HepG2 (cell line): ENCODE data around the gene KRT17. TPM values are rescaled to one million over a fixed set of nuclear protein-coding genes. Genes with fewer than 3 reads are reported as not detected.

Source experiments
- ATAC-seq: fragments of 200-7000 bp; cut with Tn5 transposase; 3 replicates; pipeline ENCODE4 v1.9.1; 2020; ENCODE audit warnings: mild to moderate bottlenecking, moderate library complexity
- BruUV-seq: library from RNA; stranded (reverse); fragments of 400-500 nt; replicated peaks from 2 replicates; lab custom pipeline; 2021; lab: Mats Ljungman, UMichigan
- CTCF ChIA-PET: fragments of 300-600 bp; formaldehyde crosslinking; extraction: SDS; loops from one replicate; lab custom pipeline; 2021; ENCODE audit warnings: low total read pairs, inconsistent platforms, low intra/inter-chr PET ratio; lab: Yijun Ruan, JAX
- POLR2A ChIA-PET: fragments of 350-600 bp; sonication (Branson Sonifier 250); formaldehyde crosslinking; loops from one replicate; lab custom pipeline; 2020; ENCODE audit warnings: antibody characterized with exemption, inconsistent platforms; lab: Yijun Ruan, JAX
- DNase-seq: peaks from one replicate; pipeline ENCODE4 v3.0.0-alpha.2; 2015; ENCODE audit warnings: low spot score
- FAIRE-seq: peaks from 3 replicates; lab custom pipeline; 2011; peaks lifted over from hg19 to GRCh38; lab: Jason Lieb, UNC
- H2AFZ ChIP-seq: one replicate; pipeline ENCODE4 v1.6.1; 2011; ENCODE audit warnings: low read length, inconsistent platforms
- H3K27ac ChIP-seq: fragments of 300-600 bp; 3 replicates; pipeline ENCODE4 v1.8.0; 2011; ENCODE audit warnings: mixed run types, mild to moderate bottlenecking, mixed read lengths, low read length, inconsistent platforms; ENCODE audit not compliant: insufficient read depth; ENCODE audit errors: extremely low read length
- H3K27me3 ChIP-seq, 2 experiments: fragments of 200-600 bp in 1 of 2; 2 replicates in 1 of 2; 3 replicates in 1 of 2; pipeline versions ENCODE4 v1.6.0 to v1.8.0; 2011; ENCODE audit warnings: low read length in 2 of 2, mild to moderate bottlenecking in 2 of 2, moderate library complexity in 2 of 2, inconsistent platforms in 1 of 2; ENCODE audit not compliant: insufficient read depth in 2 of 2, control insufficient read depth in 1 of 2
- H3K36me3 ChIP-seq, 2 experiments: fragments of 200-600 bp in 1 of 2; replicated peaks in 1 of 2; 2 replicates in 1 of 2; 3 replicates in 1 of 2; pipeline versions ENCODE4 v1.5.1 to v1.8.0; 2011; ENCODE audit warnings: low read length in 2 of 2, inconsistent platforms in 1 of 2; ENCODE audit not compliant: insufficient read depth in 2 of 2, control insufficient read depth in 1 of 2
- H3K4me1 ChIP-seq: 2 replicates; pipeline ENCODE4 v1.5.1; 2012; ENCODE audit warnings: low read length, inconsistent platforms; ENCODE audit not compliant: insufficient read depth
- H3K4me2 ChIP-seq: 2 replicates; pipeline ENCODE4 v1.6.0; 2011; ENCODE audit warnings: low read depth, low read length, inconsistent platforms
- H3K4me3 ChIP-seq, 3 experiments: fragments of 200-600 bp in 1 of 3; sonication (generic), shearing (Covaris generic) in 1 of 3; replicated peaks in 1 of 3; 2 replicates each; pipeline ENCODE4 v1.5.1; 2011 to 2016; ENCODE audit warnings: low read length in 3 of 3, inconsistent platforms in 2 of 3, low read depth in 2 of 3, mild to moderate bottlenecking in 2 of 3, control low read depth in 1 of 3, mixed read lengths in 1 of 3; ENCODE audit not compliant: insufficient read depth in 1 of 3
- H3K79me2 ChIP-seq: one replicate; pipeline ENCODE4 v1.6.1; 2011; ENCODE audit warnings: low read length, inconsistent platforms; ENCODE audit not compliant: insufficient read depth
- H3K9ac ChIP-seq: 2 replicates; pipeline ENCODE4 v1.6.0; 2011; ENCODE audit warnings: mild to moderate bottlenecking, low read depth, low read length, inconsistent platforms; ENCODE audit not compliant: insufficient read depth
- H3K9me3 ChIP-seq: 2 replicates; pipeline ENCODE4 v1.5.1; 2012; ENCODE audit warnings: mild to moderate bottlenecking, low read length
- H4K20me1 ChIP-seq: 2 replicates; pipeline ENCODE4 v1.6.0; 2011; ENCODE audit warnings: inconsistent platforms, mild to moderate bottlenecking, low read length, moderate library complexity; ENCODE audit not compliant: insufficient read depth
- ARNT ChIP-seq: fragments of 450-650 bp; IDR thresholded peaks from 2 replicates; pipeline ENCODE4 v1.6.1; 2017
- FOXP1 ChIP-seq, 2 experiments: fragments of 450-650 bp in 1 of 2; IDR thresholded peaks; 2 replicates each; pipeline ENCODE4 v1.6.1; 2017 to 2018; ENCODE audit warnings: antibody characterized with exemption in 1 of 2
- IKZF1 ChIP-seq: fragments of 450-650 bp; IDR thresholded peaks from 2 replicates; pipeline ENCODE4 v1.7.1; 2016
- JUNB ChIP-seq: sonication (generic); formaldehyde crosslinking; IDR thresholded peaks from 2 replicates; pipeline ENCODE4 v1.8.0; 2022; ENCODE audit warnings: missing genetic modification reagents, mild to moderate bottlenecking, borderline replicate concordance
- LCORL ChIP-seq, 2 experiments: fragments of 450-650 bp in 1 of 2; sonication (generic) in 1 of 2; formaldehyde crosslinking in 1 of 2; IDR thresholded peaks; 2 replicates each; pipeline versions ENCODE4 v1.5.0 to v1.6.1; 2017 to 2020; ENCODE audit warnings: antibody characterized with exemption in 1 of 2, missing genetic modification reagents in 1 of 2
- NBN ChIP-seq: fragments of 450-650 bp; conservative IDR thresholded peaks from 2 replicates; pipeline ENCODE4 v1.6.1; 2017
- NCOA5 ChIP-seq: sonication (generic); formaldehyde crosslinking; IDR thresholded peaks from 2 replicates; pipeline ENCODE4 v1.4.0; 2020; ENCODE audit warnings: missing genetic modification reagents
- NONO ChIP-seq, 2 experiments: fragments of 450-650 bp in 1 of 2; sonication (generic) in 1 of 2; formaldehyde crosslinking in 1 of 2; IDR thresholded peaks in 1 of 2; conservative IDR thresholded peaks in 1 of 2; 2 replicates each; pipeline versions ENCODE4 v1.6.1 to v1.8.0; 2017 to 2022; ENCODE audit warnings: mild to moderate bottlenecking in 1 of 2, missing genetic modification reagents in 1 of 2, moderate library complexity in 1 of 2
- SP1 ChIP-seq, 2 experiments: fragments of 450-650 bp in 1 of 2; sonication (generic) in 1 of 2; formaldehyde crosslinking in 1 of 2; IDR thresholded peaks; 2 replicates each; pipeline versions ENCODE4 v1.4.0 to v1.6.1; 2016 to 2020; ENCODE audit warnings: missing genetic modification reagents in 1 of 2
- SYNCRIP ChIP-seq: fragments of 200-400 bp; formaldehyde crosslinking; IDR thresholded peaks from 2 replicates; pipeline ENCODE4 v1.6.1; 2018; ENCODE audit warnings: mild to moderate bottlenecking, low read depth, low read length; ENCODE audit not compliant: insufficient read depth
- TRIM22 ChIP-seq: fragments of 450-650 bp; IDR thresholded peaks from 2 replicates; pipeline ENCODE4 v1.6.1; 2017
- ZFP1 ChIP-seq: IDR thresholded peaks from 2 replicates; pipeline ENCODE4 v1.6.1; 2016
- ZNF282 ChIP-seq: fragments of 450-650 bp; IDR thresholded peaks from 2 replicates; pipeline ENCODE4 v1.6.1; 2018; ENCODE audit not compliant: partially characterized antibody
- ZNF646 ChIP-seq: sonication (generic); formaldehyde crosslinking; IDR thresholded peaks from 2 replicates; pipeline ENCODE4 v1.9.0; 2021; ENCODE audit warnings: mild to moderate bottlenecking, missing genetic modification reagents
- WGBS: methylation state at CpG from one replicate; pipeline ENCODE4 v1.1.6; 2017; ENCODE audit warnings: low lambda C conversion rate; 5-methylcytosine and 5-hydroxymethylcytosine counted together
- in situ Hi-C: cut with HindIII; loops from 2 replicates; pipeline ENCODE4 v1.10.0; 2017; ENCODE audit warnings: low pct_unique_long_range_greater_than_20kb; ENCODE audit not compliant: extremely low pct_ligation_motif_present
- intact Hi-C: fragments of 100-400 bp; cut with micrococcal nuclease; formaldehyde crosslinking; loops from one replicate; pipeline ENCODE4 v1.10.0; 2022; ENCODE audit not compliant: unreplicated experiment
- polyA plus RNA-seq, 8 experiments: library from polyadenylated mRNA; depleted of rRNA in 3 of 8; stranded (reverse) in 7 of 8; unstranded in 1 of 8; fragments of >200 nt; fragmentation: Illumina TruSeq in 4 of 8; extraction: Trizol in 4 of 8; gene quantifications; 2 replicates each; pipeline versions ENCODE4 v1.2.1 to v1.2.3, GENCODE V29; 2011 to 2016; ENCODE audit warnings: low read depth in 4 of 8, missing spikeins in 1 of 8, mixed read lengths in 1 of 8; ENCODE audit not compliant: insufficient read depth in 1 of 8
- total RNA-seq, 5 experiments: library from RNA; depleted of rRNA; stranded (reverse); fragments of >200 nt; fragmentation: Illumina TruSeq; extraction: Trizol; gene quantifications; 2 replicates each; pipeline ENCODE4 v1.2.3, GENCODE V29; 2016; ENCODE audit warnings: low read depth in 1 of 5

The KRT17 gene
- total and polyA plus RNA-seq, 2 of the 13 experiments (the other 11 are each of a cell fraction or from before 2014, with no cell fraction given): 0.38 to 0.82 TPM

- DNase-seq: no peak
- BruUV-seq: no TSS peak
- POLR2A ChIA-PET: interaction anchor here (1.8 kb wide), 1 partner anchor 36 kb away, joined by 5 read pairs; no protein-coding TSS in a partner anchor
- peak; percentile 97; the same call in 1 of the 2 replicates for TF ChIP-seq TRIM22
- peak; percentile 92 for TF ChIP-seq NONO (IDR thresholded peaks at IDR 0.05)
- no peak for TF ChIP-seq NONO (CRISPR knock-in tag; conservative IDR thresholded peaks at IDR 0.05)
- no peak for TF ChIP-seq SYNCRIP
- TF ChIP-seq FOXP1 (IDR thresholded peaks at IDR 0.05): peak; percentile 66; the same call in 1 of the 2 replicates
- TF ChIP-seq FOXP1 (CRISPR knock-in tag; IDR thresholded peaks at IDR 0.05): no peak
- TF ChIP-seq JUNB (CRISPR knock-in tag): 0 out of 2 replicates have a peak, but pooled peaks have one; percentile 40
- TF ChIP-seq NBN: peak; percentile 94; the same call in 1 of the 2 replicates
- TF ChIP-seq LCORL (IDR thresholded peaks at IDR 0.05): peak; percentile 62; the same call in 1 of the 2 replicates
- TF ChIP-seq LCORL (CRISPR knock-in tag; IDR thresholded peaks at IDR 0.05): no peak
- peak; percentile 35; the same call in 1 of the 2 replicates for TF ChIP-seq SP1 (IDR thresholded peaks at IDR 0.05)
- TF ChIP-seq SP1 (CRISPR knock-in tag; IDR thresholded peaks at IDR 0.05): no peak
- peak; percentile 88; the same call in 1 of the 2 replicates for TF ChIP-seq ZNF646
- TF ChIP-seq ZNF282: peak; percentile 91
- TF ChIP-seq NCOA5: no peak
- no peak for TF ChIP-seq ZFP1 (CRISPR knock-in tag)
- peak; percentile 98; the same call in 1 of the 2 replicates for TF ChIP-seq IKZF1
- TF ChIP-seq ARNT: 0 out of 2 replicates have a peak, but pooled peaks have one; percentile 30
These were observed 27.5 kb upstream of the KRT17 start for GRCh38 chr17:41651625-41652460.

More at GRCh38 chr17:41651625-41652460, 27.5 kb upstream of the KRT17 start:
- no peaks in the 10 kb centered on the region for H3K9me3 ChIP-seq
- no peak overlapping the region for H3K4me2 ChIP-seq
- no peak overlapping the region for H3K27ac ChIP-seq
- no peaks in the 10 kb centered on the region for H3K36me3 ChIP-seq
- no peak overlapping the region for H2AFZ ChIP-seq
- ATAC-seq (no peak), FAIRE-seq (peak; percentile 43)
- H3K79me2 ChIP-seq: no peaks in the 10 kb centered on the region
- no peak overlapping the region for H3K9ac ChIP-seq
- no peaks in the 10 kb centered on the region for H4K20me1 ChIP-seq
- intact Hi-C loops: no loop called here
- WGBS: 59% methylated on average over 6 of the region's 13 CpGs
- H3K4me3 ChIP-seq: no peak overlapping the region
- in situ Hi-C loops: no loop called here
- CTCF ChIA-PET: interaction anchor here (11.1 kb wide), 1 partner anchor 13 kb away, joined by 242 read pairs; no protein-coding TSS in a partner anchor
- peaks cover 16 to 51% of the 10 kb centered on the region in 2 experiments for H3K27me3 ChIP-seq
- H3K4me1 ChIP-seq: peaks cover 22% of the 10 kb centered on the region
